Activated CD4-positive, alpha-beta T cell treated with anti-CD3 and anti-CD28 coated beads, Interleukin-2, amount 10 ng/mL, durations not matched to agents 24 days and 14 days (primary cell): ENCODE data around the gene SPAST. TPM values are rescaled to one million over a fixed set of nuclear protein-coding genes. Genes with fewer than 3 reads are reported as not detected.
"Not testable (repeated sequence)": the region's sequence is repeated elsewhere in the genome, so short reads cannot be mapped to it uniquely, and the experiment has no call there.

Experiments used
- DNase-seq: peaks from one replicate; pipeline ENCODE4 v3.0.0; 2022
- H3K27ac Mint-ChIP-seq: one replicate; pipeline ENCODE4 v1.8.0; 2022; ENCODE audit warnings: mild to moderate bottlenecking, mixed read lengths
- H3K27me3 Mint-ChIP-seq: one replicate; pipeline ENCODE4 v1.8.0; 2022; ENCODE audit warnings: mixed read lengths
- H3K36me3 Mint-ChIP-seq: one replicate; pipeline ENCODE4 v1.8.0; 2022; ENCODE audit warnings: low read depth, mild to moderate bottlenecking, mixed read lengths
- H3K4me1 Mint-ChIP-seq: one replicate; pipeline ENCODE4 v1.8.0; 2021; ENCODE audit warnings: mixed read lengths
- H3K4me3 Mint-ChIP-seq: one replicate; pipeline ENCODE4 v1.8.0; 2022; ENCODE audit warnings: mild to moderate bottlenecking, moderate library complexity, mixed read lengths
- H3K9me3 Mint-ChIP-seq: one replicate; pipeline ENCODE4 v1.8.0; 2021; ENCODE audit warnings: mixed read lengths
- intact Hi-C: fragments of 100-400 bp; cut with micrococcal nuclease; formaldehyde crosslinking; loops from one replicate; pipeline ENCODE4 v1.15.1; 2023
- total RNA-seq: library from RNA; stranded (reverse); gene quantifications from 2 replicates; pipeline ENCODE4 v1.2.3, GENCODE V29; 2022

SPAST gene
- total RNA-seq, 1 donor from 2014 or later, result 19.5 TPM

GRCh38 chr2:32161296-32161695 is 97.9 kb downstream of the SPAST start:
- no peaks in the 10 kb centered on the region for H3K9me3 Mint-ChIP-seq
- intact Hi-C loops, result no loop called here
- peaks cover 8% of the 10 kb centered on the region for H3K4me1 Mint-ChIP-seq
- H3K27me3 Mint-ChIP-seq, result no peaks in the 10 kb centered on the region
- no peak for DNase-seq
- H3K4me3 Mint-ChIP-seq, result no peak overlapping the region
- peaks cover 6% of the 10 kb centered on the region for H3K36me3 Mint-ChIP-seq
- H3K27ac Mint-ChIP-seq, result no peak overlapping the region

GRCh38 chr2:32164254-32164653 is 100.9 kb downstream of the SPAST start:
- H3K4me1 Mint-ChIP-seq, result peaks cover 24% of the 10 kb centered on the region
- peaks cover 14% of the 10 kb centered on the region for H3K36me3 Mint-ChIP-seq
- intact Hi-C loops, result loop anchor here (2.0 kb wide), 1 partner anchor 113 kb away; the partner anchor contains the start of gene YIPF4
- peak; percentile 52 for DNase-seq
- H3K4me3 Mint-ChIP-seq, result peak overlapping the region; percentile 98
- not testable (repeated sequence) for H3K27me3 Mint-ChIP-seq, H3K9me3 Mint-ChIP-seq, H3K27ac Mint-ChIP-seq

GRCh38 chr2:32165027-32165347 is 101.6 kb downstream of the SPAST start:
- H3K27me3 Mint-ChIP-seq, H3K9me3 Mint-ChIP-seq, DNase-seq: not testable (repeated sequence)
- Mint-ChIP-seq H3K36me3 (peaks cover 14% of the 10 kb centered on the region), H3K4me3 (peak overlapping the region; percentile 98), H3K4me1 (peaks cover 24% of the 10 kb centered on the region), H3K27ac (peak overlapping the region; percentile 92)
- intact Hi-C loops, result loop anchor here (1.0 to 2.0 kb wide), 5 partner anchors 102 to 192 kb away; partner anchors contain the start of genes BIRC6, DPY30, SPAST and YIPF4

- intact Hi-C loops, result no loop called here
- H3K27me3 Mint-ChIP-seq, result no peaks in the 10 kb centered on the region
- peak overlapping the region; percentile 98 for H3K4me3 Mint-ChIP-seq
- peak overlapping the region; percentile 92 for H3K27ac Mint-ChIP-seq
- DNase-seq, result no peak
- H3K9me3 Mint-ChIP-seq, result no peaks in the 10 kb centered on the region
- peaks cover 17% of the 10 kb centered on the region for H3K36me3 Mint-ChIP-seq
- H3K4me1 Mint-ChIP-seq, result peaks cover 26% of the 10 kb centered on the region
These were observed 102.8 kb downstream of the SPAST start for GRCh38 chr2:32166115-32166574.

- Mint-ChIP-seq H3K27ac (no peak overlapping the region), H3K4me3 (no peak overlapping the region), H3K9me3 (no peaks in the 10 kb centered on the region), H3K36me3 (peaks cover 31% of the 10 kb centered on the region), H3K27me3 (no peaks in the 10 kb centered on the region), H3K4me1 (peaks cover 33% of the 10 kb centered on the region)
- DNase-seq, result no peak
- intact Hi-C loops, result no loop called here
These were observed 105.2 kb downstream of the SPAST start for GRCh38 chr2:32168513-32168912.

GRCh38 chr2:32172870-32173269 is 109.5 kb downstream of the SPAST start:
- no peak for DNase-seq
- Mint-ChIP-seq H3K9me3 (no peaks in the 10 kb centered on the region), H3K4me1 (peaks cover 17% of the 10 kb centered on the region), H3K4me3 (no peak overlapping the region), H3K27me3 (no peaks in the 10 kb centered on the region), H3K27ac (no peak overlapping the region), H3K36me3 (peaks cover 37% of the 10 kb centered on the region)
- intact Hi-C loops, result no loop called here

- intact Hi-C loops, result no loop called here
- Mint-ChIP-seq H3K36me3 (peaks cover 26% of the 10 kb centered on the region), H3K9me3 (no peaks in the 10 kb centered on the region), H3K27me3 (no peaks in the 10 kb centered on the region), H3K27ac (no peak overlapping the region), H3K4me3 (no peak overlapping the region), H3K4me1 (no peaks in the 10 kb centered on the region)
- peak; percentile 49 for DNase-seq
These were observed 119.3 kb downstream of the SPAST start for GRCh38 chr2:32182667-32183066.

GRCh38 chr2:32189011-32189410 is 125.7 kb downstream of the SPAST start:
- H3K27me3 Mint-ChIP-seq, result no peaks in the 10 kb centered on the region
- H3K9me3 Mint-ChIP-seq, result no peaks in the 10 kb centered on the region
- intact Hi-C loops, result no loop called here
- peaks cover 37% of the 10 kb centered on the region for H3K36me3 Mint-ChIP-seq
- H3K4me1 Mint-ChIP-seq, result peaks cover 10% of the 10 kb centered on the region
- no peak overlapping the region for H3K4me3 Mint-ChIP-seq
- H3K27ac Mint-ChIP-seq, result no peak overlapping the region
- DNase-seq, result no peak

GRCh38 chr2:32192418-32192817 is 129.1 kb downstream of the SPAST start:
- peaks cover 22% of the 10 kb centered on the region for H3K36me3 Mint-ChIP-seq
- no peak overlapping the region for H3K4me3 Mint-ChIP-seq
- intact Hi-C loops, result no loop called here
- peaks cover 10% of the 10 kb centered on the region for H3K4me1 Mint-ChIP-seq
- peak; percentile 25 for DNase-seq
- H3K9me3 Mint-ChIP-seq, result no peaks in the 10 kb centered on the region
- no peaks in the 10 kb centered on the region for H3K27me3 Mint-ChIP-seq
- peak overlapping the region; percentile 17 for H3K27ac Mint-ChIP-seq

GRCh38 chr2:32200814-32201213 is 137.5 kb downstream of the SPAST start:
- no peaks in the 10 kb centered on the region for H3K27me3 Mint-ChIP-seq
- intact Hi-C loops, result no loop called here
- no peak overlapping the region for H3K27ac Mint-ChIP-seq
- H3K4me1 Mint-ChIP-seq, result peaks cover 4% of the 10 kb centered on the region
- no peaks in the 10 kb centered on the region for H3K9me3 Mint-ChIP-seq
- H3K36me3 Mint-ChIP-seq, result peaks cover 32% of the 10 kb centered on the region
- H3K4me3 Mint-ChIP-seq, result no peak overlapping the region
- peak; percentile 23 for DNase-seq

- peaks cover 27% of the 10 kb centered on the region for H3K36me3 Mint-ChIP-seq
- intact Hi-C loops, H3K9me3 Mint-ChIP-seq, H3K4me3 Mint-ChIP-seq, H3K4me1 Mint-ChIP-seq, H3K27ac Mint-ChIP-seq, H3K27me3 Mint-ChIP-seq: not testable (repeated sequence)
- DNase-seq, result peak; percentile 43
These were observed 140.1 kb downstream of the SPAST start for GRCh38 chr2:32203428-32203827.

Other genes starting within 250 kb of the SPAST start
- gene MEMO1, start 52.5 kb upstream of the SPAST start, total RNA-seq, result 64.0 and 65.8 TPM in 2 replicates
- 71.8 and 74.4 TPM in 2 replicates for gene DPY30, start 23.8 kb upstream of the SPAST start, total RNA-seq
- 26.0 and 27.4 TPM in 2 replicates for gene SLC30A6, start 102.3 kb downstream of the SPAST start, total RNA-seq
- gene NLRC4, start 201.3 kb downstream of the SPAST start, total RNA-seq, result 0.19 and 0.24 TPM in 2 replicates
- 34.5 and 37.9 TPM in 2 replicates for gene YIPF4, start 214.3 kb downstream of the SPAST start, total RNA-seq